ENCODE data around the gene SF3A1.

The SF3A1 gene

GRCh38 chr22:30286813-30287647 lies 69.7 kb downstream of the SF3A1 start:
- peak; percentile 39 for DNase-seq

GRCh38 chr22:30286331-30286730 lies 70.4 kb downstream of the SF3A1 start:
- DNase-seq = no peak

DNA sequence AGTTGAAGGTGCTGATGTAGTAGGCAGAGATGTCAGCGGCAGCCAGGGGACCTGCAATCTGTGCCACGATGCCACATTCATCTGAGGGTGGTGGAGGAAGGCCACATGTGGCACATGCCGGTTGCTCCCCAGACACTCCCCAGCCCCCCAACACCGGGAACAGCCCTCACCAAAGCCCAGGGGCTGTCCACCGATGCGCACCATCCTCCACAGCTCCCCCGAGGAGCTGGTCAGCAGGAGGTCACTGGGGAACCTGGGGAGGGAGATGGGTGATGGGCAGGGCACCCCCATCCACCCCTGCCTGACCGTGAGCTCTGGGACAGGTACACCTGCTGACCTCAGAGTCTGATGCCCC lies 70.9 kb downstream of the SF3A1 start:
- no peak for DNase-seq

DNA sequence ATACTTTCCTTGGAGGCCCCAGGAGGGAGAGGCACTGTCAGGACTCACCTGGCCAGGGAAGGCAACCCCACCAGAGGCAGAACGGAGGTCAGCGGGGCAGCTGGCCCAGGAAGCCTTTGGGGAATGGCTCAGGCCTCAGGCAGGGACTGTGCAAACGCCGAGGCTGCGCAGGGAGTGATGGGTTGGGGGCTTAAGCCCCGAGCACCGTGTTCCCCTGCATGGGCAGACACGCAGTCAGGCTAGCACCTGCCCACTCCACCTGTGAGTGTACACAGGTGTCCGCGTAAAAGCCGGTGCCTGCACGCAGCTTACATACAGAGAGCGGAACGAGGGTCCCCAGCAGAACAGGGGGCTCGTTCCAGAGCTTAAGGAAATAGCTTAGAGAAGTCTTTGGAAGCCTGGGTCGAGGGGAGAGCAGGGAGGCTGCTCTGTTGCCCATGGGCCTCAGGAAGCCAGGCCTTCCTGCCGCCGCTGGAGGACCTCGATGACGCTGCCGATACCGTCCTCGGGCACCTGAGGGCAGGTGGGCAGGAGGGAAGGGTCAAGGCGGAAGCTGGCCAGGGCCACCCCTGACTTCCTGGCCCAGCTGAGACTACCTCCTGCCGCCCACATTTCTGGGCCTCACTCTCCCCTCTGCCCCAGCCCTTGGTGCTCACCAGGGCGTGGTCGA lies 71.4 kb downstream of the SF3A1 start:
- DNase-seq = no peak

DNA sequence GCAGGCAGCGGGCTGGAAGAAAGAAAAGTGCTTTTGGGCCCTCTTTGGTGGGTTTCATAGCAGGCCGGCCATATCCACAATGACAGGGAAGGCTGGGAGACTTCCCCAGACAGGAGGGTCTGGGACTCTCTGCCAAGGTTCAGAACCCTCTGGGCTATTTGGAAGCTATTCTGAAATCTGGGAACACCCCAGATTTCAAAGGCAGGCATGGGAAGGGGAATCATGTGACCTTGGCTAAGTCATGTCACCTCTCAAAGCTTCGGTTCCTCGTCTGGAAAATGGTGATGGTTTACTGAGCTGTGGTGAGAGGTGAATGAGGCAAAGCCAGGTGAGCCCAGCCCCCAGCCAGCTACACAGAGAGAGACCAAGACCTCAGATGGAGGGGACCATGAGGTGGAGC lies 72.0 kb downstream of the SF3A1 start:
- no peak for DNase-seq

- DNase-seq = no peak
Measured at GRCh38 chr22:30284172-30284571, 72.5 kb downstream of the SF3A1 start.

GRCh38 chr22:30283342-30283741 lies 73.4 kb downstream of the SF3A1 start:
- no peak for DNase-seq

DNA sequence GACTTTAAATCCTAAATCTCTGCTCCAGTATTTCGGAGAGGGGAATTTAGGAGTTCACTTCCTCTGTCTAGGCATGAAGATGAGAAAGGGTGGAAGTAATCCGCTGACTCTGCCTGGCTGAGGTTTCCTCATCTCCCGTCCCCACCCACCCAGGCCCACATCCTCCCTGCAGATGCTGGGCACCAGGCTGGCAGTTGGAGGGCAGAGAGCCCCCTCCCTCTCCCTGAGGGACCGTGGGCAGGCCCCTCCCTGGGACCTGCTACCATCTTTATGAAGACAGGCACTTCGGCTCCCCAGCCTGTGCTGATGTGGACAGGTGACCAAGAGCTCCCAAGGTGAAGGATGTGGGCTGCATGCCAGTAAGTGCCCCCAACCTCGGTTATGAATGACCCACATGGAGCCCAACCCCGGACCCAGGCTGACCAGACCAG lies 74.1 kb downstream of the SF3A1 start:
- DNase-seq = no peak

Measured in fibroblast of skin of scalp (primary cell).